Measurements from ENCODE around the gene FCN3. TPM values are rescaled to one million over a fixed set of nuclear protein-coding genes. Genes with fewer than 3 reads are reported as not detected.

The FCN3 gene
- total and polyA plus RNA-seq, 9 of the 15 experiments (the other 6 are each of a cell fraction or from before 2014, with no cell fraction given), result 0.49 TPM; not detected in 8

DNA sequence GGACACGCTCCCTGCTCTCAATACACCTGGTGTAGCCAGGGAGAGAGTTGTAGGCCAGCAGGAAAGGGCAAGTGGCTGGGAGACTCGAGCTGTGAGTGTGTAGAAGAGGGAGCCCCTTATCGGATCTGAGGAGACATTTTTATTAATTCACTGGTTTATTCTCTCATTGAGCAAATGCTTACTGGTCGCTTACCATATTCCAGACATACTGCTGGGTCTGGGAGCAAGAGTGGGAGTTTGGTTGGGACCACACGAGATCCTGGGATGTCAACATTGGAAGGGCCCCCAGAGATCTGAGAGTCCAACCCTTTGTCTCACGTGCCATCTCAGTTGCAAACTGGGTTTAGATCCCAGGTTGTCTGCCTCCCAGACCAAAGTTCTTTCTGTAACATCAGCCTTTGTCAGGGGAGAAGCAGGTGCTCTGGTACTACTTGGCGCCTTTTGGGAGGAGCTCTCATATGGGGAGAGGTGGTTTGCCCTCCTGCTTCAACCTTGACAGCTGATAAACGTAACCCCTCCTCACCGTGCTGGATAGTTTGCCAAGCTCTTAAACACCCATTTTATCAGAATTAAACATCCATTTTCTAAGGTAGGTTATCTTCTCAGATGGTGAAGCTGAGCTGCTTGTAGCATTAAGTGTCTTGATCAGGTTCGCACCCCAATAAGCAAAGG, 51.9 kb downstream of the FCN3 start:
- no peaks in the 10 kb centered on the region for H3K9me1 ChIP-seq (ENCODE audit: control insufficient read depth, insufficient read depth, low read length)
- peaks cover 55% of the 10 kb centered on the region for H3K79me2 ChIP-seq (ENCODE audit: control insufficient read depth, insufficient read depth, low read length)
- H3K4me3 ChIP-seq, result peak overlapping the region; percentile 79
- ChIA-PET POLR2A (interaction anchor here (0.5 to 3.1 kb wide), 14 partner anchors 10 to 1424 kb away, joined by 3 to 23 read pairs (median 3); partner anchors contain the start of genes MAP3K6 and SLC9A1), CTCF (ENCODE audit: low intra/inter-chr PET ratio) (no interaction called here)
- peaks cover 12 to 13% of the 10 kb centered on the region in 2 experiments for H3K4me1 ChIP-seq (replicated peaks in 1 of 2; ENCODE audit: control insufficient read depth in 2 of 2, insufficient read depth in 2 of 2, low read length in 2 of 2)
- FAIRE-seq, result peak; percentile 35
- intact Hi-C loops (cut with micrococcal nuclease), result no loop called here
- in situ Hi-C loops (cut with MboI), result no loop called here
- H4K20me1 ChIP-seq (replicated peaks; ENCODE audit: control insufficient read depth, insufficient read depth, low read length), result no peaks in the 10 kb centered on the region; the same call in 1 of the 2 replicates
- peak overlapping the region; percentile 99 for H3K4me2 ChIP-seq (ENCODE audit: insufficient read depth, low read length)
- TSS peak; percentile 64 for BruUV-seq (replicated peaks)
- H3K27ac ChIP-seq (ENCODE audit: extremely low read depth, low read depth, low read length), result peak overlapping the region; percentile 93
- peak overlapping the region; percentile 100 for H2AFZ ChIP-seq (ENCODE audit: low read depth, low read length)
- peak; percentile 38; the same call in 2 of the 3 replicates for ATAC-seq
- peaks cover 43% of the 10 kb centered on the region for H3K36me3 ChIP-seq (ENCODE audit: control insufficient read depth, insufficient read depth, low read length)
- no peaks in the 10 kb centered on the region for H3K27me3 ChIP-seq (ENCODE audit: control insufficient read depth in 2 of 2, insufficient read depth in 2 of 2, low read length in 2 of 2)
- WGBS (ENCODE audit: insufficient coverage, low coverage, missing lambda C conversion rate), result 3% methylated on average over 10 of the region's 10 CpGs
- H3K9me3 ChIP-seq (replicated peaks; ENCODE audit: control insufficient read depth, insufficient read depth, low read depth, low read length), result no peaks in the 10 kb centered on the region
- H3K9ac ChIP-seq (ENCODE audit: insufficient read depth in 1 of 2, low read depth in 2 of 2, low read length in 2 of 2), result peak overlapping the region; percentile 95 to 97
- peak in 3 of 4 experiments; percentile 37 to 41 (median 41) for DNase-seq (ENCODE audit: extremely low read depth in 1 of 4, low spot score in 3 of 4)
- TF ChIP-seq, protein P1, sequence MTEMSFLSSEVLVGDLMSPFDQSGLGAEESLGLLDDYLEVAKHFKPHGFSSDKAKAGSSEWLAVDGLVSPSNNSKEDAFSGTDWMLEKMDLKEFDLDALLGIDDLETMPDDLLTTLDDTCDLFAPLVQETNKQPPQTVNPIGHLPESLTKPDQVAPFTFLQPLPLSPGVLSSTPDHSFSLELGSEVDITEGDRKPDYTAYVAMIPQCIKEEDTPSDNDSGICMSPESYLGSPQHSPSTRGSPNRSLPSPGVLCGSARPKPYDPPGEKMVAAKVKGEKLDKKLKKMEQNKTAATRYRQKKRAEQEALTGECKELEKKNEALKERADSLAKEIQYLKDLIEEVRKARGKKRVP (CRISPR knock-in tag; IDR thresholded peaks at IDR 0.05), result no peak
- TF ChIP-seq DMBX1 (CRISPR knock-in tag; IDR thresholded peaks at IDR 0.05; ENCODE audit: borderline replicate concordance), result no peak
- no peak for TF ChIP-seq ERF (CRISPR knock-in tag; IDR thresholded peaks at IDR 0.05)
- no peak for TF ChIP-seq NFE2L1 (tag; IDR thresholded peaks at IDR 0.05; ENCODE audit: borderline replicate concordance, low read depth)
- TF ChIP-seq ZBTB1 (CRISPR knock-in tag; IDR thresholded peaks at IDR 0.05; ENCODE audit: borderline replicate concordance, low read depth), result 0 out of 2 replicates have a peak, but pooled peaks have one; percentile 2
- TF ChIP-seq KAT7 (CRISPR knock-in tag; IDR thresholded peaks at IDR 0.05; ENCODE audit: borderline replicate concordance), result 0 out of 2 replicates have a peak, but pooled peaks have one; percentile 11
- no peak for TF ChIP-seq NONO (IDR thresholded peaks at IDR 0.05; ENCODE audit: low read depth in 2 of 2, low read length in 1 of 2)
- no peak for TF ChIP-seq MCM7 (IDR thresholded peaks at IDR 0.05)
- no peak for TF ChIP-seq TEAD2 (tag; IDR thresholded peaks at IDR 0.05)
- TF ChIP-seq, protein P2, sequence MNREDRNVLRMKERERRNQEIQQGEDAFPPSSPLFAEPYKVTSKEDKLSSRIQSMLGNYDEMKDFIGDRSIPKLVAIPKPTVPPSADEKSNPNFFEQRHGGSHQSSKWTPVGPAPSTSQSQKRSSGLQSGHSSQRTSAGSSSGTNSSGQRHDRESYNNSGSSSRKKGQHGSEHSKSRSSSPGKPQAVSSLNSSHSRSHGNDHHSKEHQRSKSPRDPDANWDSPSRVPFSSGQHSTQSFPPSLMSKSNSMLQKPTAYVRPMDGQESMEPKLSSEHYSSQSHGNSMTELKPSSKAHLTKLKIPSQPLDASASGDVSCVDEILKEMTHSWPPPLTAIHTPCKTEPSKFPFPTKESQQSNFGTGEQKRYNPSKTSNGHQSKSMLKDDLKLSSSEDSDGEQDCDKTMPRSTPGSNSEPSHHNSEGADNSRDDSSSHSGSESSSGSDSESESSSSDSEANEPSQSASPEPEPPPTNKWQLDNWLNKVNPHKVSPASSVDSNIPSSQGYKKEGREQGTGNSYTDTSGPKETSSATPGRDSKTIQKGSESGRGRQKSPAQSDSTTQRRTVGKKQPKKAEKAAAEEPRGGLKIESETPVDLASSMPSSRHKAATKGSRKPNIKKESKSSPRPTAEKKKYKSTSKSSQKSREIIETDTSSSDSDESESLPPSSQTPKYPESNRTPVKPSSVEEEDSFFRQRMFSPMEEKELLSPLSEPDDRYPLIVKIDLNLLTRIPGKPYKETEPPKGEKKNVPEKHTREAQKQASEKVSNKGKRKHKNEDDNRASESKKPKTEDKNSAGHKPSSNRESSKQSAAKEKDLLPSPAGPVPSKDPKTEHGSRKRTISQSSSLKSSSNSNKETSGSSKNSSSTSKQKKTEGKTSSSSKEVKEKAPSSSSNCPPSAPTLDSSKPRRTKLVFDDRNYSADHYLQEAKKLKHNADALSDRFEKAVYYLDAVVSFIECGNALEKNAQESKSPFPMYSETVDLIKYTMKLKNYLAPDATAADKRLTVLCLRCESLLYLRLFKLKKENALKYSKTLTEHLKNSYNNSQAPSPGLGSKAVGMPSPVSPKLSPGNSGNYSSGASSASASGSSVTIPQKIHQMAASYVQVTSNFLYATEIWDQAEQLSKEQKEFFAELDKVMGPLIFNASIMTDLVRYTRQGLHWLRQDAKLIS (CRISPR knock-in tag; IDR thresholded peaks at IDR 0.05), result peak; percentile 13; the same call in 1 of the 2 replicates
- 0 out of 2 replicates have a peak, but pooled peaks have one; percentile 7 for TF ChIP-seq IFI16 (CRISPR knock-in tag; IDR thresholded peaks at IDR 0.05)
- no peak for TF ChIP-seq EP300 (IDR thresholded peaks at IDR 0.05; ENCODE audit: low read length)
- TF ChIP-seq, protein P3, sequence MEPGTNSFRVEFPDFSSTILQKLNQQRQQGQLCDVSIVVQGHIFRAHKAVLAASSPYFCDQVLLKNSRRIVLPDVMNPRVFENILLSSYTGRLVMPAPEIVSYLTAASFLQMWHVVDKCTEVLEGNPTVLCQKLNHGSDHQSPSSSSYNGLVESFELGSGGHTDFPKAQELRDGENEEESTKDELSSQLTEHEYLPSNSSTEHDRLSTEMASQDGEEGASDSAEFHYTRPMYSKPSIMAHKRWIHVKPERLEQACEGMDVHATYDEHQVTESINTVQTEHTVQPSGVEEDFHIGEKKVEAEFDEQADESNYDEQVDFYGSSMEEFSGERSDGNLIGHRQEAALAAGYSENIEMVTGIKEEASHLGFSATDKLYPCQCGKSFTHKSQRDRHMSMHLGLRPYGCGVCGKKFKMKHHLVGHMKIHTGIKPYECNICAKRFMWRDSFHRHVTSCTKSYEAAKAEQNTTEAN (CRISPR knock-in tag; IDR thresholded peaks at IDR 0.05), result peak; percentile 76; the same call in 1 of the 2 replicates
